Measurements from ENCODE around the gene DSCAML1.

Gene DSCAML1

GRCh38 chr11:117506971-117507370 lies 290.0 kb downstream of the DSCAML1 start:
- no peak overlapping the region for H3K14ac ChIP-seq (ENCODE audit: low read length)
- H3K4me3 ChIP-seq (ENCODE audit: low read depth, low read length), result no peak overlapping the region
- H3K18ac ChIP-seq (ENCODE audit: low read length), result no peak overlapping the region
- H3K4me1 ChIP-seq (ENCODE audit: control insufficient read depth in 1 of 2, insufficient read depth in 2 of 2, low read length in 2 of 2), result peaks cover 6 to 7% of the 10 kb centered on the region in 2 experiments
- H2AFZ ChIP-seq (ENCODE audit: insufficient read depth, low read length, poor library complexity), result no peak overlapping the region
- no peak overlapping the region for H3K4me2 ChIP-seq (ENCODE audit: low read length)
- DNase-seq, result no peak
- H4K12ac ChIP-seq (ENCODE audit: low read depth, low read length), result no peak overlapping the region
- no peaks in the 10 kb centered on the region for H3K79me2 ChIP-seq (ENCODE audit: control insufficient read depth, insufficient read depth, low read length, poor library complexity)
- no peak overlapping the region for H2BK12ac ChIP-seq (ENCODE audit: low read length)
- H2AK5ac ChIP-seq (ENCODE audit: low read length), result no peak overlapping the region
- H3K36me3 ChIP-seq (ENCODE audit: control insufficient read depth in 1 of 2, insufficient read depth in 2 of 2, low read length in 2 of 2), result no peaks in the 10 kb centered on the region
- no peak overlapping the region for H3K4ac ChIP-seq (ENCODE audit: low read depth, low read length)
- no peak overlapping the region for H4K91ac ChIP-seq (ENCODE audit: low read depth, low read length)
- WGBS (ENCODE audit: extremely low coverage, insufficient coverage, insufficient read length), result no CpG with 5 or more reads among the region's 6 CpGs
- H3K27ac ChIP-seq (ENCODE audit: low read depth, low read length), result no peak overlapping the region
- peaks cover 9% of the 10 kb centered on the region for H3K9me3 ChIP-seq (ENCODE audit: insufficient read depth, low read depth, low read length)
- H3K79me1 ChIP-seq (ENCODE audit: low read length), result no peaks in the 10 kb centered on the region
- no peak overlapping the region for H3K23ac ChIP-seq (ENCODE audit: low read length)
- H2BK5ac ChIP-seq (ENCODE audit: low read depth, low read length, poor library complexity), result no peak overlapping the region
- no peaks in the 10 kb centered on the region for H3K27me3 ChIP-seq (ENCODE audit: insufficient read depth, low read length)
- H4K8ac ChIP-seq (ENCODE audit: low read depth, low read length), result no peak overlapping the region
- H2BK120ac ChIP-seq (ENCODE audit: insufficient read depth, low read length, poor library complexity), result no peak overlapping the region
- H3K9ac ChIP-seq (ENCODE audit: low read length), result no peak overlapping the region

DNA sequence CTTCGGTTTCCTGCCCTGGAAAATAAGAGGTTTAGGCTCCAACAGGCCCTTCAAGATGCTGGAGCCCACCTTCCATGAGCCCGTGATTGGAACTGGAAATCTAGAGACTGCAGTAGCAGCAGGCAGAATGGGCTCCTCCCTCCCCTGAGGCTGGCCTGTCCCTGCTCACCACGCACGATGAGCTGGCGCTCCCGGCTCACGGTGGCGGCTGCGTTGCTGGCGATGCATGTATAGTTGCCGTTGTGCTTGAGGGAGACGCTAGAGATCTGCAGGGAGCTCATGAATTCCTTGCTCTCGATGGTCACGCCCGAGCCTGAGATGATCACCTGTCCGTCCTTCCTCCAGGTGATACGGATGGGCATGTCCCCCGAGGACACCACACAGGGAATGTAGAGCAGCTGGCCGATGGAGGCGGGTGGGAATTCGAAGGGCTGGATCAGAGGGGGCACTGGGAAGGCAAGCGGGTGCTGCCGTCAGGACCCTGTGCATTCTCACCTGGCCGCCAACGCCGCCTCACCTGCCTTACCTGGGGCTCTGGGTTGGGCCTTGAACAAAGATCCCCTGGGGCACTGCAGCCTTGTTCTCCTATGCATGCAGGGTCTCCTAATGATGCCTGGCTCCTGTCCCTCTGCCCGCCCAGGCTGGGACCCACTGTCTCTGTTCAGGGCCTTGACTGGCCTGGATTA lies 291.6 kb downstream of the DSCAML1 start:
- Histone ChIP-seq H3K4me2 (ENCODE audit: low read length) (no peak overlapping the region), H3K9ac (ENCODE audit: low read length) (no peak overlapping the region), H2BK12ac (ENCODE audit: low read length) (no peak overlapping the region), H2BK5ac (ENCODE audit: low read depth, low read length, poor library complexity) (no peak overlapping the region), H3K79me1 (ENCODE audit: low read length) (no peaks in the 10 kb centered on the region), H3K36me3 (ENCODE audit: control insufficient read depth in 1 of 2, insufficient read depth in 2 of 2, low read length in 2 of 2) (no peaks in the 10 kb centered on the region), H3K27me3 (ENCODE audit: insufficient read depth, low read length) (no peaks in the 10 kb centered on the region), H3K4me1 (ENCODE audit: control insufficient read depth in 1 of 2, insufficient read depth in 2 of 2, low read length in 2 of 2) (no peaks in the 10 kb centered on the region), H3K79me2 (ENCODE audit: control insufficient read depth, insufficient read depth, low read length, poor library complexity) (no peaks in the 10 kb centered on the region), H2BK120ac (ENCODE audit: insufficient read depth, low read length, poor library complexity) (no peak overlapping the region), H3K27ac (ENCODE audit: low read depth, low read length) (no peak overlapping the region), H3K14ac (ENCODE audit: low read length) (no peak overlapping the region), H3K23ac (ENCODE audit: low read length) (no peak overlapping the region), H4K8ac (ENCODE audit: low read depth, low read length) (no peak overlapping the region), H2AFZ (ENCODE audit: insufficient read depth, low read length, poor library complexity) (no peak overlapping the region), H3K4ac (ENCODE audit: low read depth, low read length) (no peak overlapping the region), H3K18ac (ENCODE audit: low read length) (no peak overlapping the region), H4K12ac (ENCODE audit: low read depth, low read length) (no peak overlapping the region), H3K4me3 (ENCODE audit: low read depth, low read length) (peak overlapping the region; percentile 21), H2AK5ac (ENCODE audit: low read length) (no peak overlapping the region), H3K9me3 (ENCODE audit: insufficient read depth, low read depth, low read length) (peaks cover 7% of the 10 kb centered on the region), H4K91ac (ENCODE audit: low read depth, low read length) (no peak overlapping the region)
- peak; percentile 91 to 92 for DNase-seq
- WGBS (ENCODE audit: extremely low coverage, insufficient coverage, insufficient read length), result no CpG with 5 or more reads among the region's 27 CpGs

DNA sequence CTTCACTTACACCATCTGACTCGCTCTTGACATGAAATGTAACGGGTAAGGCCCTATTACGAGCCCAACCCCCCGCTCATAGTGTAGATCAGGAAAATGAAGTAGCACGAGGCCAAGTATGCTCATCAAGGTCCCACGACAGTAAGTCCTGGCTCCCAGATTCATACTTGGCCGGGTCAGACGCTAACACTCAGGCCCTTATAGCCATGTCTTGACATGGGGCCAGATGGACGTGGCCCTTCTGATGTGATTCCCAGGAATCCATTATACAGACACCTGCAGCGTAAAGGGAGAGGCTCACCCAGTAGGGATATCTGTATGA lies 294.3 kb downstream of the DSCAML1 start:
- no peak for DNase-seq
- no CpG with 5 or more reads among the region's 10 CpGs for WGBS (ENCODE audit: extremely low coverage, insufficient coverage, insufficient read length)

GRCh38 chr11:117502015-117502778 lies 294.8 kb downstream of the DSCAML1 start:
- H3K23ac ChIP-seq (ENCODE audit: low read length), result no peak overlapping the region
- H3K79me1 ChIP-seq (ENCODE audit: low read length), result no peaks in the 10 kb centered on the region
- H3K4me3 ChIP-seq (ENCODE audit: low read depth, low read length), result peak overlapping the region; percentile 12
- no CpG with 5 or more reads among the region's 22 CpGs for WGBS (ENCODE audit: extremely low coverage, insufficient coverage, insufficient read length)
- H2BK120ac ChIP-seq (ENCODE audit: insufficient read depth, low read length, poor library complexity), result no peak overlapping the region
- H2BK12ac ChIP-seq (ENCODE audit: low read length), result no peak overlapping the region
- H2AK5ac ChIP-seq (ENCODE audit: low read length), result no peak overlapping the region
- H3K4ac ChIP-seq (ENCODE audit: low read depth, low read length), result no peak overlapping the region
- H3K14ac ChIP-seq (ENCODE audit: low read length), result no peak overlapping the region
- no peaks in the 10 kb centered on the region for H3K36me3 ChIP-seq (ENCODE audit: control insufficient read depth in 1 of 2, insufficient read depth in 2 of 2, low read length in 2 of 2)
- H4K91ac ChIP-seq (ENCODE audit: low read depth, low read length), result no peak overlapping the region
- H3K27ac ChIP-seq (ENCODE audit: low read depth, low read length), result no peak overlapping the region
- no peak overlapping the region for H3K4me2 ChIP-seq (ENCODE audit: low read length)
- no peaks in the 10 kb centered on the region for H3K79me2 ChIP-seq (ENCODE audit: control insufficient read depth, insufficient read depth, low read length, poor library complexity)
- no peak overlapping the region for H4K8ac ChIP-seq (ENCODE audit: low read depth, low read length)
- no peak for DNase-seq
- H2BK5ac ChIP-seq (ENCODE audit: low read depth, low read length, poor library complexity), result no peak overlapping the region
- H4K12ac ChIP-seq (ENCODE audit: low read depth, low read length), result no peak overlapping the region
- no peak overlapping the region for H2AFZ ChIP-seq (ENCODE audit: insufficient read depth, low read length, poor library complexity)
- H3K9ac ChIP-seq (ENCODE audit: low read length), result no peak overlapping the region
- H3K18ac ChIP-seq (ENCODE audit: low read length), result no peak overlapping the region
- H3K9me3 ChIP-seq (ENCODE audit: insufficient read depth, low read depth, low read length), result peaks cover 7% of the 10 kb centered on the region
- no peaks in the 10 kb centered on the region for H3K27me3 ChIP-seq (ENCODE audit: insufficient read depth, low read length)
- H3K4me1 ChIP-seq (ENCODE audit: control insufficient read depth in 1 of 2, insufficient read depth in 2 of 2, low read length in 2 of 2), result no peaks in the 10 kb centered on the region

More for the DNA sequence above, 294.3 kb downstream of the DSCAML1 start:
- no peak overlapping the region for H4K91ac ChIP-seq (ENCODE audit: low read depth, low read length)
- no peaks in the 10 kb centered on the region for H3K79me1 ChIP-seq (ENCODE audit: low read length)
- H2AFZ ChIP-seq (ENCODE audit: insufficient read depth, low read length, poor library complexity), result no peak overlapping the region
- H3K4me1 ChIP-seq (ENCODE audit: control insufficient read depth in 1 of 2, insufficient read depth in 2 of 2, low read length in 2 of 2), result no peaks in the 10 kb centered on the region
- H2BK120ac ChIP-seq (ENCODE audit: insufficient read depth, low read length, poor library complexity), result no peak overlapping the region
- no peak overlapping the region for H2BK12ac ChIP-seq (ENCODE audit: low read length)
- no peak overlapping the region for H3K14ac ChIP-seq (ENCODE audit: low read length)
- H3K9me3 ChIP-seq (ENCODE audit: insufficient read depth, low read depth, low read length), result peaks cover 7% of the 10 kb centered on the region
- no peak overlapping the region for H3K18ac ChIP-seq (ENCODE audit: low read length)
- peak overlapping the region; percentile 0 for H3K9ac ChIP-seq (ENCODE audit: low read length)
- no peaks in the 10 kb centered on the region for H3K79me2 ChIP-seq (ENCODE audit: control insufficient read depth, insufficient read depth, low read length, poor library complexity)
- H4K12ac ChIP-seq (ENCODE audit: low read depth, low read length), result no peak overlapping the region
- no peak overlapping the region for H3K27ac ChIP-seq (ENCODE audit: low read depth, low read length)
- no peak overlapping the region for H3K4me3 ChIP-seq (ENCODE audit: low read depth, low read length)
- H3K23ac ChIP-seq (ENCODE audit: low read length), result no peak overlapping the region
- H3K36me3 ChIP-seq (ENCODE audit: control insufficient read depth in 1 of 2, insufficient read depth in 2 of 2, low read length in 2 of 2), result no peaks in the 10 kb centered on the region
- H4K8ac ChIP-seq (ENCODE audit: low read depth, low read length), result no peak overlapping the region
- H3K4ac ChIP-seq (ENCODE audit: low read depth, low read length), result no peak overlapping the region
- no peak overlapping the region for H3K4me2 ChIP-seq (ENCODE audit: low read length)
- H2AK5ac ChIP-seq (ENCODE audit: low read length), result no peak overlapping the region
- no peaks in the 10 kb centered on the region for H3K27me3 ChIP-seq (ENCODE audit: insufficient read depth, low read length)
- no peak overlapping the region for H2BK5ac ChIP-seq (ENCODE audit: low read depth, low read length, poor library complexity)
